Measurements from ENCODE around the gene FOXE1. TPM values are rescaled to one million over a fixed set of nuclear protein-coding genes. Genes with fewer than 3 reads are reported as not detected.
A peak's percentile ranks its signal among the peaks of the same experiment; 100 is the strongest.

Gene FOXE1
- total RNA-seq, 1 donor from 2014 or later = 0.45 TPM

- Mint-ChIP-seq H3K4me3 (ENCODE audit: unreplicated experiment) (no peak overlapping the region), H3K9me3 (ENCODE audit: unreplicated experiment) (peaks cover 2% of the 10 kb centered on the region), H3K36me3 (ENCODE audit: low read depth, unreplicated experiment) (peaks cover 7% of the 10 kb centered on the region), H3K27ac (ENCODE audit: unreplicated experiment) (no peak overlapping the region), H3K27me3 (ENCODE audit: low read depth, unreplicated experiment) (peaks cover 7% of the 10 kb centered on the region), H3K4me1 (ENCODE audit: low read depth, unreplicated experiment) (peaks cover 2% of the 10 kb centered on the region)
- H3K9ac ChIP-seq (ENCODE audit: low read length) = no peak overlapping the region
- no peaks in the 10 kb centered on the region for H3K27me3 ChIP-seq (ENCODE audit: insufficient read depth, low read length)
- H4K20me1 ChIP-seq (ENCODE audit: insufficient read depth, low read length) = peaks cover 16% of the 10 kb centered on the region
- peak; percentile 72 for DNase-seq (ENCODE audit: low read depth)
- H3K4me3 ChIP-seq (ENCODE audit: insufficient read depth, low read depth, low read length) = no peak overlapping the region
- H3K36me3 ChIP-seq (ENCODE audit: insufficient read depth, low read length) = no peaks in the 10 kb centered on the region
- peak overlapping the region; percentile 5 for H3K4me2 ChIP-seq (ENCODE audit: low read length)
- TF ChIP-seq, protein P1, sequence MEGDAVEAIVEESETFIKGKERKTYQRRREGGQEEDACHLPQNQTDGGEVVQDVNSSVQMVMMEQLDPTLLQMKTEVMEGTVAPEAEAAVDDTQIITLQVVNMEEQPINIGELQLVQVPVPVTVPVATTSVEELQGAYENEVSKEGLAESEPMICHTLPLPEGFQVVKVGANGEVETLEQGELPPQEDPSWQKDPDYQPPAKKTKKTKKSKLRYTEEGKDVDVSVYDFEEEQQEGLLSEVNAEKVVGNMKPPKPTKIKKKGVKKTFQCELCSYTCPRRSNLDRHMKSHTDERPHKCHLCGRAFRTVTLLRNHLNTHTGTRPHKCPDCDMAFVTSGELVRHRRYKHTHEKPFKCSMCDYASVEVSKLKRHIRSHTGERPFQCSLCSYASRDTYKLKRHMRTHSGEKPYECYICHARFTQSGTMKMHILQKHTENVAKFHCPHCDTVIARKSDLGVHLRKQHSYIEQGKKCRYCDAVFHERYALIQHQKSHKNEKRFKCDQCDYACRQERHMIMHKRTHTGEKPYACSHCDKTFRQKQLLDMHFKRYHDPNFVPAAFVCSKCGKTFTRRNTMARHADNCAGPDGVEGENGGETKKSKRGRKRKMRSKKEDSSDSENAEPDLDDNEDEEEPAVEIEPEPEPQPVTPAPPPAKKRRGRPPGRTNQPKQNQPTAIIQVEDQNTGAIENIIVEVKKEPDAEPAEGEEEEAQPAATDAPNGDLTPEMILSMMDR (IDR thresholded peaks at IDR 0.05; ENCODE audit: insufficient read depth, low read depth, low read length) = no peak
- TF ChIP-seq EZH2 (IDR thresholded peaks at IDR 0.05; ENCODE audit: insufficient read depth, low read length) = no peak
- H2AFZ ChIP-seq (ENCODE audit: low read depth, low read length) = no peak overlapping the region
- H3K9me3 ChIP-seq (ENCODE audit: insufficient read depth, low read depth, low read length) = no peaks in the 10 kb centered on the region
- no peak for FAIRE-seq
- no peaks in the 10 kb centered on the region for H3K79me2 ChIP-seq (ENCODE audit: insufficient read depth, low read length)
- peaks cover 7% of the 10 kb centered on the region for H3K4me1 ChIP-seq (ENCODE audit: insufficient read depth, low read length)
- no peak overlapping the region for H3K27ac ChIP-seq (ENCODE audit: low read depth, low read length)
Observed at GRCh38 chr9:97900103-97900737, 47.2 kb downstream of the FOXE1 start.

GRCh38 chr9:97900738-97901565 lies 47.9 kb downstream of the FOXE1 start:
- H3K27me3 Mint-ChIP-seq (ENCODE audit: low read depth, unreplicated experiment) = peaks cover 1% of the 10 kb centered on the region
- Histone ChIP-seq H3K4me2 (ENCODE audit: low read length) (peak overlapping the region; percentile 5), H3K4me1 (ENCODE audit: insufficient read depth, low read length) (peaks cover 7% of the 10 kb centered on the region), H4K20me1 (ENCODE audit: insufficient read depth, low read length) (peaks cover 16% of the 10 kb centered on the region), H3K36me3 (ENCODE audit: insufficient read depth, low read length) (no peaks in the 10 kb centered on the region), H2AFZ (ENCODE audit: low read depth, low read length) (no peak overlapping the region), H3K27ac (ENCODE audit: low read depth, low read length) (no peak overlapping the region), H3K27me3 (ENCODE audit: insufficient read depth, low read length) (no peaks in the 10 kb centered on the region), H3K79me2 (ENCODE audit: insufficient read depth, low read length) (no peaks in the 10 kb centered on the region), H3K4me3 (ENCODE audit: insufficient read depth, low read depth, low read length) (no peak overlapping the region), H3K9me3 (ENCODE audit: insufficient read depth, low read depth, low read length) (no peaks in the 10 kb centered on the region), H3K9ac (ENCODE audit: low read length) (no peak overlapping the region)
- H3K9me3 Mint-ChIP-seq (ENCODE audit: unreplicated experiment) = no peaks in the 10 kb centered on the region
- H3K27ac Mint-ChIP-seq (ENCODE audit: unreplicated experiment) = no peak overlapping the region
- H3K36me3 Mint-ChIP-seq (ENCODE audit: low read depth, unreplicated experiment) = peaks cover 2% of the 10 kb centered on the region
- no peak for TF ChIP-seq EZH2 (IDR thresholded peaks at IDR 0.05; ENCODE audit: insufficient read depth, low read length)
- TF ChIP-seq, protein P1 (IDR thresholded peaks at IDR 0.05; ENCODE audit: insufficient read depth, low read depth, low read length) = peak; percentile 94
- FAIRE-seq (peak; percentile 37), DNase-seq (ENCODE audit: low read depth) (peak; percentile 13)
- no peak overlapping the region for H3K4me3 Mint-ChIP-seq (ENCODE audit: unreplicated experiment)
- H3K4me1 Mint-ChIP-seq (ENCODE audit: low read depth, unreplicated experiment) = peaks cover 2% of the 10 kb centered on the region
